GM19328 (cell line): ENCODE results near the gene CFAP92.
"Not testable (repeated sequence)": the region's sequence is repeated elsewhere in the genome, so short reads cannot be mapped to it uniquely, and the experiment has no call there.

Experiments used
- ATAC-seq: cut with Tn5 transposase; IDR thresholded peaks from one replicate; pipeline ENCODE4 v1.9.1; 2021; ENCODE audit warnings: mild to moderate bottlenecking, moderate library complexity; ENCODE audit not compliant: unreplicated experiment

CFAP92 gene

DNA sequence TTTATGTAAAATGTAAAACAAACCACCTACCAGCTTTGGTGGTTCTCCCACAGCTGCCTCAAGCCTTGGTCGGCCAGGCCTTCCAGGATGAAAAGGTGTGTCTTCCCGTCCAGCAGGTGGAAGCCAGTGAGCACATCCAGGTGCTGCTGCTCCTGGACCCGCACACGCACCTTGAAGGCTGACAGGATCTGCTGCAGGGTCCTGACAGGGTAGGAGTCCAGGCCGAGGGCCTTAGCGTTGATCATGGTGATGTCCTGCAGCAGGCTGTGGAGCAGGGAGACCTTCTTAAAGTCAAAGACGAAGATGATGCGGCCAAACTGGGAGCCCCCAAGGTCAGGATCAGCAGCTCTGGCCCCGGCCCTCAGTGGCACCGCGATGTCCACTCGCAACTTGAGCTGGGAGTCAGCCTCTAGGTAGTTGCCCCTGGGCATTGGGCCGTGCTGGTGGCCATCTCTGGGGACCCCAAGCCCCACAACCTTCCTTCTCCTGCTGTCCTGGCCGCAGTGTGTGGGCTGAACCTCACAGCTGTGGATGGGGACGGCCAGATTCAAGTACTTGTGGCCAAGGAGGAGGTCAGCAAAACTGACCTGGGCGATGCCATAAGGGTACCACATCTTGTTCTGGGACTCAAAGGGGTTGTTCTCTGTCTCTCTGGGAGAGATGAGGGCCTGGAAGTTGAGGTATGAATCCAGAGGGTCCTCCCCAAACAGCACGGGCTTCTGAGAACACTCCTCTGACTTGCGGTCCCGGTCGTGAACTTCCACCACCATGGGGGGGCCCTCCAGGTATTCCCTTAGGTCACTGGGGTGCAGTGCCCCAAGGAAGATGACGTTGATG, 48.6 kb downstream of the CFAP92 start:
- no peak for ATAC-seq

DNA sequence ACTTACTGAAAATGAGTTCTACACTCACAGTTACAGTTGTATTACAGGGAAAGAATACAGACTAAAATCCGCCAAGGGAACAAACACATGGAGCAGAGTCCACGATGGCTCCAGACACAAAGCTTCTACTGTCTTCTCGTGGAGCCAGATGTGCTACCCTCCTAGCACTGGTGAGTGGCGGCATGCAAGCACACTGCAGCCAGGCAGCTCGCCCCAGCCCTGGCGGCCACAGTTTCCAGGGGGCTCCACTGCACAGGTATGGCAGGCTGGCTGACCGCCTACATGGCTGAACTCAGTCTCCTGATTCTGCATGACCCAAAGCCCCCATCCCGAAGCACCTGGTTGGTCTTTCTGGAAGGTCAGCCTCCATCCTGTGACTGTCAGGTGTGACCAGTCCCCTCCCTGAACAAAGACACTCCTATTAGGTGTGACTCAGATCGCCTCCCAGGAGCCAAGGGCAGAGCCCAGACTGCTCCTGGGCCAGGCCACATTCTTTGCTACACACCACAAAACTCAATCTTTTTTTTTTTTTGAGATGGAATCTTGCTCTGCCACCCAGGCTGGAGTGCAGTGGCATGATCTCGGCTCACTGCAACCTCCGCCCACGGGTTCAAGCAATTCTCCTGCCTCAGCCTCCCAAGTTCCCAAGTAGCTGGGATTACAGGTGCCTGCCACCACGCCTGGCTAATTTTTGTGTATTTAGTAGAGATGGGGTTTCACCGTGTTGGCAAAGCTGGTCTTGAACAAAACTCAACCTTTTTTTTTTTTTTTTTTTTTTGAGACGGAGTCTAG, 51.5 kb downstream of the CFAP92 start:
- ATAC-seq, result no peak

DNA sequence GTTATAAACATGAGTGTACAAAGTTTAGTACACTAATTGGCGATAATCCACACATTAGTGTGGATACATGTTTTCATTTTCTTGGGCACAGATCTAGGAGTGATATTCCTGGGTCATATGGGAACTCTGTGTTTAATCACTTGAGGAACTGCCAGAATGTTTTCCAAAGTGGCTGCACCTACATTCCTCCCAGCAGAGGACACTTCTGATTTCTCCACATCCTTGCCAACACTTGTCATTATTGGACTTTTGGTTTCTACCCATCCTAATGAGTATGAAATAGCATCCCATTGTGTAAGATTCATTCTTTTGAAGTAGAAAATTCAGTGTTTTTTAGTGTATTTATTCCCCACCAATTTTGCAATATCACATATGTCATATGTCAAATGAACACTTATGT, 53.6 kb downstream of the CFAP92 start:
- ATAC-seq, result no peak

DNA sequence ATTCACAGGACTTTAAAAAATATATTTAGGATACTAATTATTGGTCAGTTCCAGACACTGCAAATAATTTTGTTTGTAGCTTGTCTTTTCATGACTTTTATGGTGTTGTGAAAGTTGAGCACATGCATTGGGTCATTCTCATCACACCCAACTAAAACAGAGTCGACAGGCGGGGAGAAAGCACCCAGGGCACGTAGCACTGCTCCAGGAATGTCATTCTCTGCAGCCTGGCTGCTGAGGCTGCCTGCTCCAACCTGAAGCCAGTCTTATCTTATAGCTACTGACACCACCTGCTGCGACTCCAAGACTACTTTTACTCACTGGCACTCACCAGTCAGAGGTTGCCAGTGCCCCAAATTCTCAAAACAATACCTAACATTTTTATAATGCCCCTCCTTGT, 57.5 kb downstream of the CFAP92 start:
- ATAC-seq, result no peak

DNA sequence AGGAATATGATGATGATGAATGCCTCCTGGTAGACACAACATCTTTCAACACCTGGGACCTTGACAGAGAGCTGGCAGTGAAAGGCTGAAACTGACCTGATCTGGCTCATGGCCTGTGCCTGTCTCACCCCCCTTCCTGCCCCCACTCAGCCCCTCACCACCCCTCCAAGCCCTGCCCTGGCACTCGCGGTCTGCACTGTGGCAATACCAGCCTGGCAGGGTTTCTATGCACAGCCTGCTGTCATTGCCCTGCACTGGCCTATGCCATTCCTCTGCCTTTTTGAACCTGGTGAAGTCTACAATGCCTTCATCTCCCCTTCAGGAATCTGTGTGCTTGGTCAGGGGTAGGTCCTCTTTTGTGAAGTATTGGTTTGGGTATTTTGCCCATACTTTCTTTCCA, 58.0 kb downstream of the CFAP92 start:
- no peak for ATAC-seq

DNA sequence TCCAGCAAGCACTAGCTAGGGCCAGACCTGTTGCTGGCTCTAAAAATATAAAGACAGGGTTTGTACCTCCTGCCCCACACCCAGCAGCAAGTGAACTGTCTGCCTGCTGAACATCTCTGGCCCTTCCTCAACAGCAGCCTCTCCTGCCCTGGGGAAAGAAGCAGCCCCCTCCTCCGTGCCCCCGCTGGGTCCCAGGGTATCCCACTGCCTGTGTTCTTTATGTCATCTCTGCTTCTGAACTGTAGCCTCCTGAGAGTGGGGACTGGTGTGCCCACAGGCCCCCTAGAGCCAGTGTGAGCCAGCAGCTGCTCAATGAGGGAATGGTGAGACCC, 60.0 kb downstream of the CFAP92 start:
- no peak for ATAC-seq

DNA sequence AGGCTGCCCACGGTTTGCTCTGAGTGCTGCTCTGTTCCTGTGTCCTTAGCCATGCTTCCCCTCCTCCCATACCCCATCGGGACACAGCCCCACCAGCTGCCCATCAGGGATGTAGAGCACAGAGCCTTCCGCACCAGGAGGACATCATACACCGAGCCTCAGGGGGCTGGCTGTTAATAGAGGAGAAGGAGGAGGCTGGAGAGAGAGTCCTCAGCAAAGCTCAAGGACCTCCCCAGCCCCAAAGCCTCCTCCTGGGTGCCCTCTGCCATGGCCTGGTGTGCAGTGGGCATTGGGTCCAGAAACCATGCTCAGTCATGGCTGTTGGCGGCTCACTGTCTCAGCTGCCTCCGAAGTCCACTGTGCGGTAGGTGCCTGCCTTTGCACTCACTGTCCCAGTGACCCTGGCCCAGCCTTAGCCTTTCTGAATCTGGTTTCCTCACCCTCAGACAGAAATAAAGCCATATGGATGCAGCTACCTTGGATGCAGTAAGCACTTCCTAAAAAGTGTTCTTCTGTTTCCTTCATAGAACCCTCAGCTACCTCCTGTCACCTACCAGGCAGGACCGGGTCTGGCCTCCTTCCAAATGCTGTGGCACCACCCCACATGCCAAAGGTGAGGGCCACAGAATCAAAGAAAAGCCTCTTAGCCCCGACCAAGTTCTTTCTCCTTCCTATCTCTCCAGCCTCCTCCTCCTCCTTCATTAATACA, 60.5 kb downstream of the CFAP92 start:
- no peak for ATAC-seq

DNA sequence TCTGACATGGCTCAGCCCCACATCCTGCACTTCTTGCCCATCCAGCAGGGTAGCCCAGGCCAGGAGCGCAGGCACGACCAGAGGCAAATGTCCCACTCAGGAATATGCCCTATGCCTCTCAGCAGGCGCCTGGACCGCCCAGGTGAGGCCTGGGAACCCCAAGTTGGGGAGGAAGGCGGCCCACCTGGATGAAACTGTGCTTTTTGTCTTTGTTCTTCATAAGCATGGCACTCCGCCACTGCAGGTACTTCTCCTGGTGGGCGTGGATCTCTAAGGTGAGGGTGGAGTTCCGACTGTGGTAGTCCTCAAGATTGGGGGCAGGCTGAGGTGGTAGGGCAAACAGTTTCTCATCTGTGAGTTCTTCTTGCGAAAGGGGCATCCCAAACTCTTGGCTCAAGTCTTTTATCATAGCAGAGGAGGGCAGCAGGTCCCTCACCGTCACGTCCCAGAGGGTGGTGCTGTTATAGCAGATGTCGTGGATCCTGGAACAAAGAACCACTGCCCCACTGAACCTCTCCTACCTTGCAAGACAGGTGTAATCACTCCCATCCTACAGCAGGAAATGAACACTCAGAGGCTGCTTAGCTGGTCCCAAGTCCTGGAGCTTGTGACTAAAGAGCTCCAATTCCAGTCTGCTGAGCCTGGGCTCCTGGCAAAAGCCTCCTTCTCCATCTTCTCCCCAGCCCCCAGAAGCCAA, 61.2 kb downstream of the CFAP92 start:
- ATAC-seq, result no peak

DNA sequence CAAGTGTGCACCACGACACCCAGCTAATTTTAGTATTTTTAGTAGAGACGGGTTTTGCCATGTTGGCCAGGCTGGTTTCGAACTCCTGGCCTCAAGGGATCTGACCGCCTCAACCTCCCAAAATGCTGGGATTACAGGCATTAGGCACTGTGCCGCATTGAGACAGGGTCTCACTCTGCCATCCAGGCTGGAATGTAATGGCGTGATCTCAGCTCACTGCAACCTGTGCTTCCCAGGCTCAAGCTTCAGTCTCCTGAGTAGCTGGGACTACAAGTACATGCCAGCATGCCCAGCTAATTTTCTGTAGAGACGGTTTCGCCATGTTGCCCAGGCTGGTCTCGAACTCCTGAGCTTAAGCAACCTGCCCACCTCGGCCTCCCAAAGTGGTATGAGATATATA, 62.8 kb downstream of the CFAP92 start:
- no peak for ATAC-seq

DNA sequence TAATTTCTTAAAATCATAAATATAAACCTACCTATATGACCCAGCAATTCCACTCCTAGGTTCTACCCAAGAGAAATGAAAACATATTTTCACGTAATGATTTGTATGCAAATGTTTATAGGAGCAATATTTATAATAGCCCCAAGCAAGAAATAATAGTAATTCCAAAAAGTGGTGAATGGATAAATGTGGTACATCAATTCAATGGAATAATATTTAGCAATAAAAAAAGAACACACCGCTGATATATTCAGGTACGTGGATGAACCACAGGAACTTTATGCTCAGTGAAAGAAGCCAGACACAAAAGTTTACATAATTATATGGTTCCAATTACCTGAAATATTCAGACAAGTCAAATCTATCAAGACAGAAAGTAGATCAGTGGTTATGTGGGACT, 64.5 kb downstream of the CFAP92 start:
- ATAC-seq, result no peak

DNA sequence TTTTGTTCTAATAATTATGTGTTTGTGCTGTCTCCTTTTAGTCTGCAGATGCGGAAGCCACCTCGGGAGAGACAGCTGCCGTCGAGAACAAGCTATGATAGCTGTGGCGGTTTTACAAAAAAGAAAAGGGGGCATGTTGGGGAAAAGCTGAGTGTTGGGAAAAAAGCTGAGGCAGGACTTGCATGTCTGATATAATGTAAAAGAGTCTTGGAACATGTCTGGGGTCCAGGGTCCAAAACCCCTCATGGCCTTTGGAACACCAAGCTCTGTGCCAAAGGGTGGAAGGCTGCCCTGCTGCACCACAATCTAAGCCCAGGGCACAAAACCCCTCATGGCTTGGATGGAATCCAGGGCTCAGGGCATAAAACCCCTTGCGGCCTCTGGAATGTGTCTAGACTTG, 69.9 kb downstream of the CFAP92 start:
- ATAC-seq, result not testable (repeated sequence)

DNA sequence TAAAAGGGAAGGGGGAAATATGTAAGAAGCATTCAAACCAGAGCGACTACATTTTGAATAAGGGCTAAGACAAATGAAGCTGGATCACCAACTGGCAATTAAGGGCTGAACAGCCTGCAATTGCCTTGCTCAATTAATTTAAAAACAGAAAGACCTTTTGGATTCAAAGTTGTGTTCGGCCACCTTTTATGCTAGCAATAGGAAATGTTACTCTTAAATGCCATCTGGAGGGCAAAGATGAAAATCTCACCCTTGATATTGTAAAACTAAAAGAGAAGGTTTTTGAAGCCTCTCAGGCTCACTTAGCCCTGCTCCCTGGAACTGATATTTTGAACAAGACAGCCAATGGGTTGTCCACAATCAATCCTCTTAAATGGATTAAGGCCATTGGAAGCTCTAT, 70.3 kb downstream of the CFAP92 start:
- no peak for ATAC-seq

DNA sequence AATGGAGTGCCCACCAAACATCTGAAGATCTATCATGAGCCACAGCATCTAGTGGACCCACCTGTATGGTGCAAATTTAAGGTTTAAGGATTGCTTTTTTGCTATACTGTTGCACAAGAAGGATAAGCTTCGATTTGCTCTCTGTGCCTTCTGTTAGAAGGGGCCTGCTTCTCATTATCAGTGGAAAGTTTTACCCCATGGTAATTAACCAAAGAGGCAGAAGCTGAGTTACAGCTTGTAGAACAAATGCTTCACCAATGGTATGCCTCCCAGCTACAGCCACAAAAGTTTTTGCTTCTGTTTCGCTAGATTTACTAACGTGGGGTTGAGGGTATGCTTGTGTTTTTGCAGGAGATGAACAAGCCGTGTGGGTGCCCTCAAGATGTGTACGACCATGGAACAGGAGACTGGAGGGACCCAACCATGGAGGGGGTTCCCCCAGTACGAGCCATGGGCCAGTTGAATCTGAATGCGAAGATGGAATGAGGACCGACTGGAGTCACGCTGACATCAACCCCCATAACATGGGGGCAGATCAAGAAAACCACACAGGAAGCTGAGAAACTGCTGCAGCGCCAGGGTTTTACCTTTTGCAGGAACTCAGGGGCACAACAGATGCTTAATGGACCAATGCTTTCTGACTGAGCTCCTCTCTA, 70.9 kb downstream of the CFAP92 start:
- no peak for ATAC-seq

DNA sequence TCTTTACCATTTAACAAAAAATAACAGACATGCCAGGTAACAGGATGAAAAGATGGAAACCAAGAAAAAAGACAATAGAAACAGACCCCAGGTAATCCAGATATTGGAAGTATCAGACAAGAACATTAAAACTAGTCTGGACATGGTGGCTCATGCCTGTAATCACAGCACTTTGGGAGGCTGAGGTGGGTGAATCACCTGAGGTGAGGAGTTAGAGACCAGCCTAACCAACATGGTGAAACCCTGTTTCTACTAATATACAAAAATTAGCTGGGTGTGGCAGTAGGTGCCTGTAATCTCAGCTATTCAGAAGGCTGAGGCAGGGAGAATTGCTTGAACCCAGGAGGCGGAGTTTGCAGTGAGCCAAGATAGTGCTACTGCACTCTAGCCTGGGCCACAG, 73.9 kb downstream of the CFAP92 start:
- no peak for ATAC-seq

DNA sequence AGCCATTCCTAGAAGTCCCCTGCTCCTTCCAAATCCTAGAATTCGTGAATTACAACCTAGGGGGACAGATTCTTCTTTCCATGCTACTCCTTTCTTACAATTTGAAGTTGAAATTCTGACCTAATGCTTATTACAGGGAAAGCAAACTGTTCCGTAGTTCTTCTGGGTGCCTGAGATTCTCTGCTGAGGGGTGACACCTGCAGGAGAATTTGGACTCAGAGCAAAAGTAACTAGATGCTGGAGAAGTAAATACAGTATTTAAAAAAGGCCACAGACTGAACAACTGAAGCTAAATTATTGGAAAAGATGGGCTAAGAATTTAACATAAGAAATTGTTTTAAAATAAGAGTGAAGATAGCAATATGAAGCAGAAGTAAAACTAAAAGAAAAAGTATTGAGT, 76.6 kb downstream of the CFAP92 start:
- ATAC-seq, result no peak

DNA sequence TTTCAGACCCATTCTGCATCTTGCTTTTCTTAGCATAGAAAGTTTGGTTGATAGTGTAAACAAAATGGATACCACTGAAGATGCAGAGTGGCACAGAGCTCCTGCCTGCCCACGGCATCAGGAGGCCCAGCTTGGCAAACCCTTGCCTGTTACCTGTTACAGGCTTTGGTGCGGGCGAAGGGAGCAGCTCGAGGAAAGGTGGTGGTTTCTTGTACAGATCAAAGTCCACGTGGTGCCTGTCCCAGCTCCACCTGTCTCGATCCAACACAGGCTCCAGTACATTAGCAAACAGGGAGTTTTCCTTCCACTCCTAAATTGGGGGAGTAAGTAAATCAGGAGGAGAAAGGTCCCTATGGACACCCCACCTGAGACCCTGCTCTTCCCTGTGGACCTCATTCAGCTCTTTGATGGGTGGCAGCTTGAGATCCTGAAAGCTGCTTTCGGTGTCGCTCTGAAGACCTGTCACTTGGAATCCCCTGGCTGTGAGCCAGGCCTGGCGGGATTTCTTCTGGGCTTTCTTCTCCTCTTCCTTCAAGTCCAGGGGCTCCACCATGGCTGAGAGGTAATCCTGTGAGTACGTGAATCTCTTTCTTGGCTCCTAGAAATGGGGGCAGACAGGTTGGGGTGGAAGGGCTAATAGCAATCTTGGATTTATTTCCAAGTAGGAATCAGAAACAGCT, 78.8 kb downstream of the CFAP92 start:
- no peak for ATAC-seq

DNA sequence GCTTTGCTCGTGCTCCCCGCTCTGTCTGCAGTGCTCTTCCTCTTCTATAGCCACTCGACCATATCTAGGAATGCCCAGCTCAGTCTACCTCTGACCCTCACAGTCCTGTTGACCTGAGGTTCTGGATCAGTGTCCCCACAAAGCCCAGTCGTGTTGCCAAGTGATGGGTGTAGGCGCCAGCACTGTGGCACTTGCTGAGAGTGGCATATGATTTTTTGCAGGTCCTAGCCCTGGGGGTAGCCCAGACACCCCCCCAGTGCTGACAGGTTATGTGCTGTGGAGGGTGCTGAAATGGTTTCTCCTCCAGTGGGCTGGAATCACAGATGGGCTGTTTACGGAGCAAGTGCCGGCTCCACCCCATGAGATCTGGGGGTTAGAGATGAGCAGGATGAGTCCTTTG, 82.0 kb downstream of the CFAP92 start:
- ATAC-seq, result no peak

DNA sequence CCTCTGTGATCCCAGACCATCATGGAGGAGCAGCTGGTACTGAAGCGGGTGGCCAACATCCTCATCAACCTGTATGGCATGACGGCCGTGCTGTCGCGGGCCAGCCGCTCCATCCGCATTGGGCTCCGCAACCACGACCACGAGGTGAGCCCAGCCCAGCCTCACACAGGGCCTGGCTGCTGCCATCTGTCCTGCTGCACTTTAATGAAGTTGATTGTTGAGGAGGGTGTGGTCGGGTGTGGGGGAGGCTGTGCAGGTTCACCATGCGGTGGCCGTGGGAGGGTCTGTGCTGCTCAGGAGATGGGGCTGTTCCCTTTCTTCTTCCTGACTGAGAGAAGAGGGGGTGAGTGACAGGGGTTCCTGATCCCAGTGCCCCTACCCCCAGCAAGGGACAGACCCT, 83.9 kb downstream of the CFAP92 start:
- ATAC-seq, result no peak

DNA sequence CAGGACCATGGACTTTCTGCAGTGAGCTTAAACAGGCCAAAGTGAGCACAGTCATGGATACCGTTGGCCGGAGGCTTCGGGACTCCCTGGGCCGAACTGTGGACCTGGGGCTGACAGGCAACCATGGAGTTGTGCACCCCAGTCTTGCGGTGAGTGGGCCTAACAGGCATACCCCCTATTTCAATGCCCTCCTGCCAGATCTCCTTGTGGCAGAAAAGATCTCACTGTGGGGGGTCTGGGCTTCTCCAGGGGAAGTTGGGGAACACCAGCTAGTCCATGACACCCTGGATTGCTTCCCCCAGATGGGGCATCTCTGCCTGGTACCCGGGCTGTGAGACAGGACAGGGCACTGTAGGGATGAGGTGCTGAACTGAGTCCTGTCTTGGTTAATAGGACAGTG, 84.9 kb downstream of the CFAP92 start:
- ATAC-seq, result no peak
